Retina (tissue), 1 donor: Measurements from ENCODE around the gene RTL1.

Source experiments
- DNase-seq: peaks from one replicate; pipeline ENCODE4 v3.0.0-alpha.2; 2016

The RTL1 gene

DNA sequence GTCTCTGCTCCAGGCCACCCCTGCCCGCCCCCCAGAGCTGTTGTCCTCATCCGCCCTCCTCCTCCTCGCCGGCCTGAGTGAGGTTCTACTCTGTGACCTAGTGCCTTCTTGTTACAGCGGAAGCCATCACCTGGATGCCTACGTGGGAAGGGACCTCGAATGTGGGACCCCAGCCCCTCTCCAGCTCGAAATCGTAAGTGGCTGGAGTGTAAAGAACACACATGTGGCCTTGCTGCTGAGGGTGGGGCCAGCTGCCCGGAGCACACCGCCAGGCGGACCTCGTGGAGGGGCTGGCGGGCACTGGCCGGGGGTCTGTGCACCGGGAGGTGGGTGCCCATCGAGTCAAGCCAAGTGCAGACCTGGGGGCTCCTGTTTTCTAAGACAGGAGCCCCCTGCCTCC lies 58.2 kb downstream of the RTL1 start:
- no peak for DNase-seq

DNA sequence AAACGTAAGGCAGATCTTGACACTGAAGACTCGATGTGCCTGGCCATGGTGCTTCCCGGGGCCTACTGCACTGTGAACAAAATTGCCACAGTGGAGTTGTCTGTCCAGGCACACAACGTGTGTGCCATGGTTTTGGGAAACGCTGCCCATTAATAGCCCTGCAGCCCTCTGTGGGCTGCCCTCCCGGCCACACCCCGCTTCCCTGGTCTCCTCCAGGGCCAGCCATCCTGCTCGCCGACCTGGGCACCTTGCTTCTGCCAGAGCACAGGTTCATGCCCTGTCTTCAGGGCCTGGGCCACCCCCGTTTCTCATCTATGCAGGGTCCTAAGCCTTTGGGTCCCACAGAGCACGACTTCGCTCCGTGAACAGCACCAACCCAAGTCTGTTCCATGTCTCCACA lies 58.7 kb downstream of the RTL1 start:
- no peak for DNase-seq

DNA sequence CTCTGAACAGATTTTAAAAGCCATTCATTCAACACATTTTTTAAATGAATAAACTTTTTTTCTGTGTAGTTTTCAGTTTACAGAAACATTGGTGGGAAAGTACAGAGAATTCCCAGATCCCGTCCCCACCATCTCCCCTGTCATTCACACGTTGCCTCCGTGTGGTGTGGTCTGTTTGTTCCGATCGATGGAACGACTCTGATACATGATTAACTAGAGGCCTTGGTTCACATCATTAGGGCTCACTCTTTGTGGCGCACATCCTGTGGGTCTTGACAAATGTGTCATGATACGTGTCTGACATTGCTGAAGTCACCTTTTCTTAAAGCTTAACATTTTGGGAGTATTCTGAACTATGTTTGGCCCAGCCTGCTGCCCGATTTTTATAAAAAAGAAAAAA lies 59.1 kb downstream of the RTL1 start:
- no peak for DNase-seq

DNA sequence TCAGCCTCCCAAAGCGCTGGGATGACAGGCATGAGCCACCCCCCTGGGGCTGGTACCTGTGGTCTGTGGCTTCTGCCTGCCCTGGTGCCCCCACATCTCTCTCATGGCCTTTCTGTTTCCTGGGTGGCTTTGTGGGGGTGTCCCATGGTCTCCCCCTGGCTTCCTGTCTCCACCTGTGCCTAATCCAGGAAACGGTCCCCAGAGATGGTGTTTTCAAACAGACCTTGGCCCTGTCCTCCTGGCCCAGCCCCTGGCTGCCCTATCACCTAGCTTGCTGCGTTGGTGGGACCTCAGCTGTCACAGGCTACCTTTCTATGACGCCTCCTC lies 59.5 kb downstream of the RTL1 start:
- no peak for DNase-seq

DNA sequence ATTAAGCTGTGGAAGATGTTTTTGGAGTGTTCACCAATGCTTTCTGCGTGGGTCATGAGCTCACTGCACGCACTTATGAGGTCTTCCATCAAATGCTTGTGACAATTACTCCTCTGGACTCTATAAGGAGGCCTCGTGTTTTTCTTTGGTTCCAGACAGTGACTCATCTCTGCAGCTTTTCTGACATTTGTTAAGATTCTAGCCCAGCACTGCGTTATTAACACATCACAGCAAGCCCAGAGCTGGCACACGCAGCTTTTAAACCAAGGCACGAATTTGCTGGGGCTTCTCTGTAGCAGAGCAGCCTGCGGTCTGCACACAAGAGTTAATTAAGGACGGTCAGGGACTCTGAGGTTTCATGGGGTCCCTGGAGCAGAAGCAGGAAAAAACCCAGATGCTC lies 60.7 kb downstream of the RTL1 start:
- DNase-seq, result peak; percentile 58

DNA sequence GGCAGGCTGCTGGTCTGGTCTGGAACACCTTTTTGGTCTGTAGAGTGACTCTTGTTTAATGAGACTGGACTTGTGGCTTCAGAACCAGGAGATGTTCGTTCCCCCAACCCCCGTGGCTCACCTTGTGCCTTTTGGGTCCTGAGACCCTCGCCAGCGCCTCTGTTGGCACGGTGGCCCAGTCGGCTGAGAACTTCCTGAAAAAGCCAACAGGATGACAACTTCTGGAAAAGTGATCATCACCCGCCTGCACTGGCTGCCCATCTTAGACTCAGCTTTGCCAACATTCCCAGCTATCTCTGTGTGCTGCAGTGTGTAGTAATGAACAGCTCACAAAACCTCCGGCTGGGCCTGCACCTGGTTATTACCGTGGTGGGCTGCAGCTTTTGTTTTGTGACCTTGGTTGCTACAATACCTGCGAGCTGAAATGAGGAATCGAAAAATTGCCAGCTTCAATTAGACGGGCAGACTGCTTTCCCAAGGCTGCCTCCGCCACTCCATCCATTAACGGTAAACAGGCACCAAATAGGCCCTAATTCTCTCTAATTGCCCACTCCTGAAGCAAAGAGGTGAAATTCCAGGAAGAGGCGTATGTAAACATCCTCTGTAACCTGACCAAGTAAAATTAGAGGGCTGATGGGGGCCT lies 61.6 kb downstream of the RTL1 start:
- DNase-seq, result no peak

DNA sequence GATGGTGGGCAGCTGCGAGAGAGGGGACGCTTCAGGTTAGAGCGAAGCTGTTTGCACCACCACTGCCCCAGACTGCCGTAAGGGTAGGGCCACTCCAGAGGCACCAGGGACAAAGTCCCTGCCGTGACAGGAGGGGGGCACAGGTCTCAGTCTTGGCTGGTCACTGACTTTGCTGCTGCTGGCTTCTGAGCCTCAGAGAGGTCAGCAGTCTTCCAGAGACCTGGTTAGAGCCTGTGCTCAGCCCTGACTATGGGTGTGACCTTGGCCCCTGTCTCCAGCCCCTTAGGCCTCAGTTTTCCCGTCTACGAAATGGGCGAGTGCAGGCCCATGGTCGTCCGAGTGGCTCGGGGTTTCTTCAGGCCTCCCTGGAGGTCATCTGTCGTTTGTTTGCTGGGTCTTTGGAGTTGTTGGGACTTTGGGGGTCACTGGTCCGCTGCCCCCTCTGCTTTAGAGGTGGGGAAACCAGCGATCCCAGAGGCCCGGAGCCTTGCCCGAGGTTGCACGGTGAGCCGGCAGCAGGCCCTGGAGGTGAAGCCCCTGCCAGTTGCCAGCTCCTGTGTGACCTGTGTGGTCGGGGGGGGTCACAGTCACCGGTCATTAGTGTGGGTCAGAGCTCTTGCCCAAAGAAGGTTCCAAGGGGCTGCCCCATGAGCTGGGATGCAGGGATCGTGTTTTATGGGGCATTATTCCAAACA lies 62.3 kb downstream of the RTL1 start:
- no peak for DNase-seq

DNA sequence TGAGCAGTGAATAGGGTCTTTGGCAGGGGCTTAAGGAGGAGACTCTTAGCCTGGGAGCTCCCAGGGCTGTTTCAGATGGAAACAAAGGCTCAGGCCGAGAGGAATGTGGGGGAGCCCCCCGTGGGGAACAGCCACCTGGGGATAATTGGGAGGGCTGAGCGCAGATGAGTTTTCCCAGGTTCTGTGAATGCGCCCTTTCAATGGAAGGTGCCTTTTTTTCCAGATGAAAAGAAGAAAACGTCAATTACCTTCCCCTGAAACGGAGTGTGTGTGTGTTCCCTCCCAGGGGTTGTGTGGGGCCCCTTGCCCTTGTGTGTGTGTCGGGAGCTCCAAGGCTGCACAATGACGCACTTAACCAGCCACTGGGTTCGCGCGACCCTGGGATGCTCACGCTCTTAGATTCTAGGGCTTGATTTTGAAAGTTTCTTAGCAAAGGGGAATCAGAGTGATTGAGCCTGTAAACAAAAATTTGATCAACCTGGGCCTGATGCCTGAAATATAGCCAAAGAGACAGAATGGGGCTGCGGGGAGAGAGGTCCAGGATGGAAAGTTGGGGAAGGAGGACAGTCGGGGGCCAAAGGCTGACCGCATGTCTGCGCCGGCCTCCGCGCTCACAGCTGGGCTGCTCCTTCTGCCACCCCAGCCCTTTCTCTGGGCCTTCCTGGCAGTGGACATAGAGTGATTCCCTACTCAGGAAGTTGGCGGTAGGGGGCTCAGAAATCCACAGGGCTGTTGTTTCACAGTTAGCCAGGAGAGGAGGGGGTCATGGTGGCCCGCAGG lies 63.0 kb downstream of the RTL1 start:
- peak; percentile 52 for DNase-seq

DNA sequence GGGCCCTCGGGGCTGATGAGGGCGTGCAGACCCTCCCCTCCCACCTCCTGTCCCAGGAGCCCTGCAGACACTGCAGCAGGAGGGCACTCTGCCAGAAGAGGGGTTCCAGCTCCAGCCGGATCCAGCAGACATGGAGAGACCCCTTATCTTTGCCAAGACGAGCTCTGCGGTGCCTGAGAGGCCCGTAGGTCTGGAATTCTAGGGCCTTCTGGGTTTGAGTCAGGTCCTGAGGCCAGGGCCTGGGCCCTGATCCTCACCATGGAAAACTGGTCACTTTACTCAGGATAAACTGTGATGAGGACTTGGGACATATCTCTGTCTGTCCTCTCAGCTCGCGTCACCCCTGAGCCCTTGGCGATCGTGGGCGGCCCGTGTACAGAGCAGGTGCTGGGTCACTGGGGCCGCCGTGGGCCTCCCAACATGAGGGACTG lies 63.8 kb downstream of the RTL1 start:
- DNase-seq, result peak; percentile 38

DNA sequence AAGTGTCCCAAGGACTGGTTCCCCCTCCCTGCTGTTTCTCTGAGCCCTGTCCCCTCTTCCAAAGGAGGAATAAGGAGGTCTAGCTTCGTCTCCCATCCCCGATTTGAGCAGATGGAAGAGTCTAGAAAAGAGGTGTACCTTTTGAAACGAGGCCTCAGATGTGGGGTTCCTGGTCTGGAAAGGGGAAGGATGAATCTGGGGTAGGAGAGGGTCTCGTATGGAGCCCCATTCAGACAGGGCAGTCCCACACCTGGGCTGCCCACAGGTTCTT lies 64.3 kb downstream of the RTL1 start:
- DNase-seq, result no peak

DNA sequence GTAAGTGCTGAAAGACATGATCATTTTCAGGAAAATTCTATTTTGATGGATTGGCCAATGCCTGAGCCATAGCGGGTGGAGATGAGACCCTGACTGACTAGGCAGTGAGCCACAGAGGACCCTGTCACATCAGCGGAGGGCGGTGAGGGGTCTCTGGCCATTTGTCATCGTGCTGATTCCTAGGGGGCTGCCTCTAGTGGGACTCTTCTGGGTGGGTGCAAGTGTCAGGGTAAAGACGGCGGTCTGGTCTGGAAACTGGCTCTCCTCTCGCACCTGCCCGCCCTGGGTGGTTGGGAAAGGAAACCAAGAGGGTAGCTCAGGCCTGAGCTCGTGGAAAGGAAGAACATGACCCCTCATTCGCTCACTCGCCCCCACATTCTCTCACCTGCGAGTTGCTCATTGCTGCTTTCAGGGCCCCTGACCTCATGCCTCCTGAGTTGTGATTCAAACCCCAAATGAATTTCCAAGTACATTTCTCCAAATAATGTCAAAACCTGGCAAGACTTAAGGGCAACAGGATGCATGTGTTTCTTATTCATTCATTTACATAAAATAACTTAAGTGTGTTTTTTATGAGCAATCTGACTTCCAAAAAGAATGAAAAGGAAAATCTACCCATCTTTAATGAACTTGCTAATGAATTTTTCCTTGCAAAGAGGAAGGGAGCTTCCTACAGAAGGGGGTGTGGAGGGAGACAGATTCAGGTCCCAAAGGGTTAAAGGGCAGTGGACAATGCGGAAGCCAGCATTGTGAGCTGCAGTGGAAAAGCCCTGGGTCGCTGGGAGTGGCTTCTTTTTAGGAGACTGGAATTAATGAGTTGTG lies 64.8 kb downstream of the RTL1 start:
- peak; percentile 32 for DNase-seq

DNA sequence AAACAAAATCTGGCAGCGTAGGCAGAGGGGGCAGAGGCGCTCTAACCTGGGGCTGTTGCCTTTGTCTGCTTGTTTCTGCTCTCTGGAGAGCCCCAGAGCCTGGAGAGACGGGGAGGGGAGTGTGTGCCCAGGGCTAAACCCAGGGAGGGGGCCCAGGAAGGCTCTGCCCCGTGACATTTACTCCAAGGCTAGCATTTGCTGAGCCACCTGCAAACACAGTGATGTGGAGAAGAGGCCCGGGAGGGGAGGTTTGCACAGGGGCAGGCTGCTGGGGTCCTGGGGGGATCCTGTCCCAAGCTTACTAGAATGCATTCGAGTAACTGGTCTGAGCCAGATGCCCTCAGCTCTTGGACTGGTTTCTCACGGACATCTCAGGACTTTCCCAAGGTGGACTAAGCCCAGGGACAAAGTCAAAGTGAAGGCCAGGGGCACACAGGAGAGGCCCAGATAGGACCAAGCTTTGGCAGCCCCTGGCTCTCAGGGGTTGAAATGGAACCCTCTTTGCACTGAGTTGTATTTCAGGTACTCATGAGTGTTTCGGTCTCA lies 65.6 kb downstream of the RTL1 start:
- no peak for DNase-seq

DNA sequence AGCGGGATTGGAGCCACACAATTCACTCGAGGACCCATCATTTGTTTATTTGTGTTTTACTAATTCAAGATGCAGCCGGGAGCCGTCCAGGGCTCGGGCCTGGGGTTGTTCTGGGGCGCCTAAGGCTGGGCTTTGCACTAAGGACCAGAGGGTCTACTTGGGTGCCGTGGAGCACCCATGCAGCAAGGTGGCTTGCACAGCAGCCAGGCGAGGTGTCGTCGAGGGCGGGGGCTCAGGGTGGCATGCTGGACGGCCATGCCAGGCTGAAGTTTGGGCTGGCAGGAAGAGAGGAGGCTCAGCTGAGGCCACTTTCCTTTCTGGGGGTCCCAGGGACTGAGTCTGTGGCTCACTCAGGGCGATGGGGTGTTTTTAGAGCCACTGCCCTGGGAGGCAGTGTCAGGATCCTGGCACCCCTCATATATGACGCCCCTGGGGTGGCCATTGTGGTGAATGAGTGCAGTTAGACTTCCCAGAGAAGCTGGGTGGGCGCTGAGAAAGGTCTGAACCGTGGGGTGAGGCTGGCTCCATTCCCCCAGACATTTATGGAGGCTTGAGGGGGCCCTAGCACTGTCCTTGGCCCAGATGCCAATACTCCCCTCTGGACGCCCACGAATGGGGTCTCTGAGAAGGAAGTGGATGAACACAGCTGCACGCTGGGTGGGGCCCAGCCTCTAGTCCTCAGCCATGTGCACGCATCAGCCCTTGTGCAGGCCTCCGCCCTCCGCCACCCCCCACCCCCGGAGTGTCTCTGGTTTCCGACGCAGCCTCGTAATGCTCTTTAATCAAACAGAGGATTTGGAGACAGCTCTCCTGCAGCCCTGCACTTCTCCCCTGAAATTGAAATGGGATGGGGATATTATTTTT lies 66.3 kb downstream of the RTL1 start:
- DNase-seq, result no peak

DNA sequence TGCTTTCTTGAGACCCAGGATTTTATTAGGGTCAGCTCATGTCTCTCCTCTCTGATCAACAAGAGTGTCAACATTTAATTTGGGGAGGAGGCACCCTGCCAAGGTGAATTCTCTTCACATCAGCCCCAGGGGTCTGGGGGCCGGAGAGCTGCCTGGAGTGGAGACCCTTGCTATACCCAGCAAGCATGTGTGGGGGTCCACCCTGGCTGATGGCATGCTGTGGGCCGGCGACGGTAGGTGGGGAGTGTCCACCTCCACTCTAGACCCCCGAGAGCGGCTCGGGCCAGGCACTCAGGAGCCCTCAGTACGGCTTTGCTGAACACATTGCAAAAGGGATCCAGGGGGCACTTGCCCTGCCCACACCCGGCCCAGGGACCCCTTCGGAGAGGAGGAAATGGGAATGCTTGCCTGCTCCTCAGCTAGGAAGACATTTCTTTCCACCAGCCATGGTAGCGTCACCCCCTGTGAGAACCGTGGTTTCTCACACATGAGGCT lies 67.2 kb downstream of the RTL1 start:
- DNase-seq, result no peak

DNA sequence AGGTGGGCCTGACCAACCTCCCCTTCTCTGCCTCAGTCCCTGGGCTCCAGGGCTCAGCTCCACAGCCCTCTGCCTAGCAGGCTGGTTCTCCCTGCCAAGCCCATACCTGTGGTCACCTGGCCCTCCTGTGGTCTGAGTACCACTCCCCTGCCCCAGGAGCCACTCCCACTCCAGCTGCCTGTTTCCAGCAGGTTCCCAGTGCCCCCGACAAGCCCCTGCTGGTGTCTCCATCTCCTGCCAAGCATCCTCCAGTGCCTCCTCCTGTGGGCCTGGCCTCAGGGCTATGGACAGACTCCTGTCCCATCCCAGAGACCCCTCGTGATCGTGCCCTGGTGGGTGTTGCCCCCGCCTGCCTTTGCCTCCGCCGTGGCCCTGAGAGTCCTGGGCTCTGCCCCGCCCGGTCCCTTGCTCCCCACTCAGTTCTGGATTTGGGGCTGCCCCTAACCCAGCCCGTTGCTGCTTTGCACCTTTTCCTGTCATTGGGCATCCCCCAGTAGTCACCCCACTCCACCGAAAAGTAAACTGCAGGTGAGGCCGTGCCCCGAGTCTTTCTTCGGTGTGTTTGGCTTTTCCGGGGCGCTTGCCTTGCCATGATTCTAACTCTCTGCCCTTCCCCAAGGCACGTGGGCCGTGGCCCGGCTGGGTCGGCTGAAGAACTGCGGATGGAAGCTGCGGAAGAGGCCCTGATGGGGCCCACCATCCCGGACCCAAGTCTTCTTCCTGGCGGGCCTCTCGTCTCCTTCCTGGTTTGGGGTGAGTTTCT lies 67.8 kb downstream of the RTL1 start:
- no peak for DNase-seq

DNA sequence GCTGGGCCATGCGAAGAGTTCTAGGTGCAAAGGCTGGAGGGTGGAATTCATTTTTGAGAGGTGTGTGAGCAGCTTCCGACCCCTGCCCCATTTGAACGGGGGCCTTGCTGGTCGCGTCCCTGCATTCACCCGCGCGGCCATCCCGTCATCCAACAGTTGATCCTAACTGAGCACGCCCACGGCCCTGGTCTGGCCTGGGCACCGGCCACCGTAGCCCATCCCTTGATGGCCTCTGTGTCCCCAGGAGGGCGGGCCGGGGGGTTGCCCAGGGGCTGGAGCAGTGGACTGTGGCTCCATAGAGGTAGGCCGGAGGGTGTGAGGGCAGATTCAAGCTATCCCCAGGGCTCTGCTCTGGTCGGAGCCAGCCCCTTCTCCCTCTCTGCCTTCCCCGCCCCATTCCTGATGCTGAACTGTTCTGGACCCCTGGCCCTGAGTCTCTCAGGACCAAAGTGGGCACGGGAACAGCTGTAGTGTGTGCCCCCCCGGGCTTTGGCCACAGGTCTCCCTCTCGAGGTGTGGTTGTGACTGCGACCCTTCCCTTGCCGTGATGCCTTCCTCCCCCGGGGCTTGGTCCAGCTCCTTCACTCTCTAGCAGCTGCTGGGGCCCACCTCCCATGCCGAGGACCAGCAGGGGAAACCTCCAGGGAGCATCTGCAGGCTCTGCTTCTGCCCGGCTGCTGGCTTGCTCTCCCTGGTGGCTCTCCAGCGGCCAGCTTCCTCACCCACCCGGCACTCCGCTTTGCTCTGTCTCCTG lies 68.6 kb downstream of the RTL1 start:
- no peak for DNase-seq

DNA sequence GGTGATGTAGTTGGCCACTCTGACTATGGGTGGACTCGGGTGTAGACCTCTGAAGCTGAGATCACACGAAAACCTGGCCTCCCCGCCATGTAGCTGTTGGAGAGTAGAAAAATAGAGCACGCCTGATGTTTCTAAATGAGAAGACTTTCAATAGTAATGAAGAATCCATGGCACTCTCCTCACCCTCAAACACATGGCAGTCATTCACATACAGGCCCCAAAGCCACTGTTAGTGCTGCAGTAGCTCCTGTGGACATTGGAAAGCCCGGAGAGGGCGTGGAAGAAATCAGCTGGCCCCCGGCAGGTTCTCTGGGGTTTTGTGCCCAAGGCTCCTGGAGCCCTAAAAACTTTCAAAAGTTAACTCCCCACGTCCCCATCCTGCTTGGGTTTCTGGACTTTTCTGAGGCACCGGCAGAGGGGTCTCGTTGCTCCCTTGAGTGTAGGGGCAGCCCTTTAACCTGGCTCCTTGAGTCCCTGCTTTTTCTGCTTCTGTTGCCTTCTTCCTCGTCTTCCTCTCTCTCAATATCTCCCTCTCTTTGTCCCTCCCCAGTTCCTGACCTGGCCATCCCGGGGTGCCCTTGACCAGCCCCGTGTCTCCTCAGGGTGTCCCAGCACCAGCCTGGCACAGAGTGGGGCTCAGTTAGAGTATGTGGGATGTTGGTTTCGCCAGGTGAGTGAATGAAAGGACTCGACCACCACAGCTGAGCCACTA lies 69.3 kb downstream of the RTL1 start:
- no peak for DNase-seq

DNA sequence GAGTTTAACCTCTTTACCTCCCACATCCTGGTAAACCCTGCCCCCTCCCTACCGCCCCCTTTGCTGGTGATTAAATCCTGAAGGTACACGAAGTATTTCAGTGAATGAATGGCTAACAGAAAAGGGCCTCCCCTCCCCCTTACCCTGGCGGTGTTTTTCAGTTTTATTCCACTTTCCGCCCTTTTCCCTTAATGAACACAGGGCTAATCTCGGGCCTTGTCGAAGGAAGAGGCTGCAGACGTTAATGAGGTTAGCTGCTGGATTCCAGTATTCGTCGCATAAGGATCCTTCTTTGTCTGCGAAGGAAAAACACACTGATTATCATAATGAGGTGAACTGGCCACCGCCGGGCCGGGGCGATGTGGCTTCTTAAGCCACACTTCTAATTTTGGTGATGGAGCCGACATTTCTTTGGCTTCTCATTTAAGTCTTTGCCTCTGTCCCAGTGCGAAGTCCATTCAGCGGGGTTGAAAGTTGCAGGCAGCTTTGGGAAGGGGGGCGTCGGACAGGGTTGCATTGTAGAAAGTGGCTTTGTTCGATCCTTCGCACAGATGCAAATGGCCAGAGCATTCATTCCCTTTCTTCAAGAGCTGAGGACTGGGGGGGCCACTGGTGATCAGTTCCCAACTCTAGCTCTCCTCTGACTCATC lies 71.1 kb downstream of the RTL1 start:
- DNase-seq, result peak; percentile 82

DNA sequence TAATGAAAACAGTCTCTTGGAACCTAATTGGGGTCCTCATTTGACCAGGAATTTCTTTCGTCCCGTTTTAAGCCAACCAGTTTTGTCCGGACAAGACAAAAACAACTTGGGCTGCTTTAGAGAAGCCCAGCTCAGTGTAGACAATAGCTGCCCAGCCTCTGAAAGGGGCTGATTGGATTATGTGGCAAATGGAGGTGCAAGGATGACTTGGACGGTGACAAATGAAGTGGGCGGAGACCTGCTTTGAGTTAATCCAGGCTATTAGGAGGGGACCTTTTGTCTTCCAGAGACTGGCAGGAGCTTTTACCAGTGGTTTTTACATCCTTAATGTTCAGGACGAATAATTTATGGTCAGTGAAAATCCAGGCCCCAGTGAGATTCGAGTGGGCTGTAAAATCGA lies 72.8 kb downstream of the RTL1 start:
- peak; percentile 71 for DNase-seq
